Measurements from ENCODE around the gene ARNT2.
A peak's percentile ranks its signal among the peaks of the same experiment; 100 is the strongest.

ARNT2 gene

GRCh38 chr15:80601256-80601655 is 197.1 kb downstream of the ARNT2 start:
- no peak for DNase-seq (ENCODE audit: low read depth)
- H3K4me3 ChIP-seq (ENCODE audit: low read depth, low read length) = no peak overlapping the region
- TF ChIP-seq, protein P1, sequence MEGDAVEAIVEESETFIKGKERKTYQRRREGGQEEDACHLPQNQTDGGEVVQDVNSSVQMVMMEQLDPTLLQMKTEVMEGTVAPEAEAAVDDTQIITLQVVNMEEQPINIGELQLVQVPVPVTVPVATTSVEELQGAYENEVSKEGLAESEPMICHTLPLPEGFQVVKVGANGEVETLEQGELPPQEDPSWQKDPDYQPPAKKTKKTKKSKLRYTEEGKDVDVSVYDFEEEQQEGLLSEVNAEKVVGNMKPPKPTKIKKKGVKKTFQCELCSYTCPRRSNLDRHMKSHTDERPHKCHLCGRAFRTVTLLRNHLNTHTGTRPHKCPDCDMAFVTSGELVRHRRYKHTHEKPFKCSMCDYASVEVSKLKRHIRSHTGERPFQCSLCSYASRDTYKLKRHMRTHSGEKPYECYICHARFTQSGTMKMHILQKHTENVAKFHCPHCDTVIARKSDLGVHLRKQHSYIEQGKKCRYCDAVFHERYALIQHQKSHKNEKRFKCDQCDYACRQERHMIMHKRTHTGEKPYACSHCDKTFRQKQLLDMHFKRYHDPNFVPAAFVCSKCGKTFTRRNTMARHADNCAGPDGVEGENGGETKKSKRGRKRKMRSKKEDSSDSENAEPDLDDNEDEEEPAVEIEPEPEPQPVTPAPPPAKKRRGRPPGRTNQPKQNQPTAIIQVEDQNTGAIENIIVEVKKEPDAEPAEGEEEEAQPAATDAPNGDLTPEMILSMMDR (IDR thresholded peaks at IDR 0.05; ENCODE audit: low read depth, low read length, missing control alignments) = no peak
- in situ Hi-C loops (cut with HindIII; ENCODE audit: low sequenced_read_pairs) = loop anchor here (10.0 kb wide), 1 partner anchor 364 kb away; no protein-coding TSS in a partner anchor

DNA sequence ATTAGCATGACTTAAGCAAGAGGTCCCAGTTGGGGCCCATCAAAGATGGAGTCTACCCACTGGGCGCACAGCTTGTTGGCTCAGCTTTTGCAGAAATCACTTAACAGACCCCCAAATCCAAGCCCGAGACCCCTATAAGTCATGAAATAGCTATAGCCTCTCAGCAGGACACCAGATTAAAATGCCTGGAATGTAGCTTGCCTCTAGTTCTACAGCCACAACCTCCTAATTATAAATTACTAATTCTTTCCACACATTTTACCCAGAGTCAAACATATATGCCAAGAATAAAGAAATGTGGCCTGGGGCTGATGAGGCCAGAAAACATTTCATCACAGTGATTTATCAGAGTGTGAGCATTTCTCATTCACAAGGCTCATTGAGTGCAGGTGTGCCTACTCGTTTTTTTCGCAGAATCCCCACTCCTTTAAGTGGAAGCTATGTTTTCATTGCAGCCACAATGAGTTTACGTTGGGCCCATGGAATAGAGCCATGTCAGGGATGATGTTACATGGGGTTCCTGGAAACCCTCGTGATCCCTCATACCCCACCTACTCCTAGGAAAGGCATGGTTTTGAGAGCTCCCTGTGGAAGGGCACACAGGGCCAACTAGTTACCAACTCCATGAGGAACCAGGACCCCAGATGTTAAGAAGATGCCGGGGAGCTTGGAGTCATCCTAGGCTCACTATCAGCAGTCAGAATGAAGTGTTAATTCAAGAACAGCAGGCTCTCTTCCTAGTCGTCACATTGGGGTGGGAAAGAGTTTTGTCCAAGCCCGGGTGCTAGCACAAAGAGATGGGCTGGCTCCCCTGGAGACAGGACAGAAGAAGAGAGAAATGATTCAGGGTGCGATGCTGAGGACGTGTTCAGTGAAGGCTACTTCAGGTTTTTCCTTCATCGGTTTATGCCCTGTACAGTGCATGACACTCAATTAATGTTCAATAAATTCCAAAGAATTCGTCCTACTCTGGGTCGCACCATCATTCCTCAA is 200.7 kb downstream of the ARNT2 start:
- no peak overlapping the region for H3K4me3 ChIP-seq (ENCODE audit: low read depth, low read length)
- DNase-seq (ENCODE audit: low read depth) = peak; percentile 16
- TF ChIP-seq, protein P1 (IDR thresholded peaks at IDR 0.05; ENCODE audit: low read depth, low read length, missing control alignments) = no peak
- in situ Hi-C loops (cut with HindIII; ENCODE audit: low sequenced_read_pairs) = loop anchor here (10.0 kb wide), 1 partner anchor 360 kb away; no protein-coding TSS in a partner anchor

DNA sequence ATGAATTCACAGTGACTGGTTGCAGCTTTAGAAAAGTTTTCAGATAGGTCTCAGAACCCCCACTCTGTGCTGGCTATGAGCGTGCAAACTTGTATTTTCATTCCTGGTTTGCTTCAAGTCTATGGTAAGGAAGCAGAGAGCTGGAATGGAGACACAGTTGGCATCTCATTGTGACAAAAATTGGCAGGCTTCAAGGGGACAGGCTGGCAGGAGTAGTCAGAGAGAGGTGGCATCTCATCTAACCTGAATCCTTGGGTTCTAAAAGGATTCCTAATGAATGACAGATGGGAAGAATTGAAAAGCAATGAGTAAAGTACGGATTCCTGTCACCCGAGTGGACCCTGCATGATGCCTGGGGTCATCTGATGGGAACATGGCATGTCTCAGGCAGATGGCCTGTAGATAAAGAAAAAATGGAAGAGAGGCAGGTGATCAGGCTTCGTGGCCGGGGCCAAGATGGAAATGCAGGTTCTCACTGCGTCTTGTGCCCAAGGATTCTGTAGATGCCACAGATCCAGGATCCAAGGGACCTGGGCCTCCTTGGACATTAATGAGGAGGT is 201.5 kb downstream of the ARNT2 start:
- DNase-seq (ENCODE audit: low read depth) = no peak
- in situ Hi-C loops (cut with HindIII; ENCODE audit: low sequenced_read_pairs) = loop anchor here (10.0 kb wide), 1 partner anchor 359 kb away; no protein-coding TSS in a partner anchor
- H3K4me3 ChIP-seq (ENCODE audit: low read depth, low read length) = no peak overlapping the region

GRCh38 chr15:80606511-80607071 is 202.4 kb downstream of the ARNT2 start:
- in situ Hi-C loops (cut with HindIII; ENCODE audit: low sequenced_read_pairs) = loop anchor here (10.0 kb wide), 1 partner anchor 358 kb away; no protein-coding TSS in a partner anchor
- no peak for DNase-seq (ENCODE audit: low read depth)
- TF ChIP-seq, protein P1 (IDR thresholded peaks at IDR 0.05; ENCODE audit: low read depth, low read length, missing control alignments) = no peak
- H3K4me3 ChIP-seq (ENCODE audit: low read depth, low read length) = no peak overlapping the region

More for the DNA sequence above, 201.5 kb downstream of the ARNT2 start:
- TF ChIP-seq, protein P1 (IDR thresholded peaks at IDR 0.05; ENCODE audit: low read depth, low read length, missing control alignments) = no peak

- H3K4me3 ChIP-seq (ENCODE audit: low read depth, low read length) = no peak overlapping the region
- TF ChIP-seq, protein P1 (IDR thresholded peaks at IDR 0.05; ENCODE audit: low read depth, low read length, missing control alignments) = no peak
- no peak for DNase-seq (ENCODE audit: low read depth)
- in situ Hi-C loops (cut with HindIII; ENCODE audit: low sequenced_read_pairs) = loop anchor here (10.0 kb wide), 1 partner anchor 357 kb away; no protein-coding TSS in a partner anchor
Measured at GRCh38 chr15:80607287-80607980, 203.3 kb downstream of the ARNT2 start.

GRCh38 chr15:80608688-80609087 is 204.5 kb downstream of the ARNT2 start:
- no peak for DNase-seq (ENCODE audit: low read depth)
- no peak overlapping the region for H3K4me3 ChIP-seq (ENCODE audit: low read depth, low read length)
- in situ Hi-C loops (cut with HindIII; ENCODE audit: low sequenced_read_pairs) = loop anchor here (10.0 kb wide), 1 partner anchor 356 kb away; no protein-coding TSS in a partner anchor
- TF ChIP-seq, protein P1 (IDR thresholded peaks at IDR 0.05; ENCODE audit: low read depth, low read length, missing control alignments) = no peak

All from astrocyte of the cerebellum (primary cell).